GM19468 (cell line): ENCODE measurements around the gene AGAP3.

Source experiments
- ATAC-seq: cut with Tn5 transposase; IDR thresholded peaks from one replicate; pipeline ENCODE4 v1.9.1; 2021; ENCODE audit warnings: mild to moderate bottlenecking, moderate library complexity, moderate number of reproducible peaks; ENCODE audit not compliant: unreplicated experiment; ENCODE audit errors: extremely low read depth

The AGAP3 gene

DNA sequence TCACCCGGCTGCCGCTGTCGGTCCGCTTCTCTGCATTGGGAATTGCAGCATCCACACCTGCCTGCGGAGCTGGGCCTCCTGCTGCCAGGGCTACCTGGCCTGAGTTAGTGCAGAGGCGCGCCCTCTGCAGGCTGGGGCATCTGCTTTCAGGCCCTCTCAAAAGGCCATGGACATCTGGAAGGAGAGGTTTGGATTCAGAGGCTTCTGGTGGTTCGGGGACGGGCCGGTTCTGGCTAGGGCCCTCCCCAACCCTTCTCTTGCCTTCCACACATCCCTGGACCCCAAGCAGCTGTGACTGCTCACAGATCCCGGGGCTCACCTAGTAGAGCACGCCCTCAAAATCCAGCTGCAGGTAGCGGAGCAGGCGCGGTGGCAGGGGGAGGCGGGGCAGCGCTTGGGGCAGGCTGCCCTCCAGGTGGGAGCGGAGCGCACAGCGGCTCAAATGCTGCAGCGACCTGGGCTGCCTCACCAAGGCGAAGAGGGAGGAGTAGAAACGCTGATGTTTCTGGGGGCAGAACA lies 89.6 kb downstream of the AGAP3 start:
- no peak for ATAC-seq

DNA sequence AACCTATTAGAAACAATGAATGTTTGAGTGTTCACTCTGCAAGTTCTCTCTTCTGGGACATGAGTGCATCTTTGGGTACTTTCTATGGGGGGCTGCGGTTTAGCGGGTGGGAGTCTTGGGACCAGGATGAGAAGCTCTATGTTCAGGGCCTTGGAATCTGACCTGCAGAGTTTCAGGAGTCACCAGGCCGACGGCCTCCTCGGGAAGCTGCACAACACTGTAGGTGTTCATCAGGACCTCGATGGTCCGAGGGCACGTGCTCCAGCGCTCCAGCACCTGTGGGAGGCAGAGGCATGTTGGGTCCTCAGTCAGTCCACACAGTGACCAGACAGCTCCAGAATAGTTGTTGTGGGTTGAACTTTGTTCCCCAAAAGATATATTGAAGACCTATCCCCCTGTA lies 90.1 kb downstream of the AGAP3 start:
- ATAC-seq = no peak

DNA sequence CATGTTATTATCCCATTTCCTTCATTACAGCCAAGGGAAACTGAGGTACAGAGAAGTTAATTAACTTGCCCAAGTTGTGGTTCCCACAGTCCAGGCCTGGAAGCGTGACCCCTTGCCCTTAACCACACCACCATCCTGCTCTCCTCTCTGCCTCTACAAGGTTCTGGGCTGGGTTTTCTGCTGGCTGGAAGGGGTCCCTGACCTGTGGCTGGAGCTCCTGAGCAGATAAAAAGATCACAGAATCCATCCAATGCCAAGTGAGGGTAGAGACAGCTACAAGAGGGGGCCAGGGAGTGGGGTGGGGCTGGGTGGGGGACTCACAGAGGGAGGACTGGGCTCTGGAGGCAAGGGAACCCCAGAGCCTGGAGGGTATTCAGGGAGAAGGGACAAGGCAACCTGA lies 91.0 kb downstream of the AGAP3 start:
- no peak for ATAC-seq

DNA sequence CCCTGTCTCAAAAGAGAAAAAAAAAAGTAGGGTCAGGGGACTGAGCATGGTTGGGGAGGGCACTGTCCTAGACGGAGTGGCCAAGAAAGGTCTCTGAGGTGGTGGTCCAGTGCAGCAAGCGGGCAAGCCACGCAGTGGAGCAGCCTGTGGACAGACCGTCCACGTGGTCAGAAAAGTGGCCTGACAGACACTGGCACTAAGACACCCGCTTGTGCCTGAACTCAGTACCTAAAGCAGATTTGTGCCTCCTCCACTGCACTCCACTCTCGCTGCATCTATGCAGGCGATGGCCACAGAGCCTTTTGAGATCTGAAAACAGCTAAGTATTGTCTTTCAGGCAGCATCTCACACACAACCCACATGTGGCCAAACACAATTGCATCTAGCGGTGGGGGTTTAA lies 92.0 kb downstream of the AGAP3 start:
- no peak for ATAC-seq

DNA sequence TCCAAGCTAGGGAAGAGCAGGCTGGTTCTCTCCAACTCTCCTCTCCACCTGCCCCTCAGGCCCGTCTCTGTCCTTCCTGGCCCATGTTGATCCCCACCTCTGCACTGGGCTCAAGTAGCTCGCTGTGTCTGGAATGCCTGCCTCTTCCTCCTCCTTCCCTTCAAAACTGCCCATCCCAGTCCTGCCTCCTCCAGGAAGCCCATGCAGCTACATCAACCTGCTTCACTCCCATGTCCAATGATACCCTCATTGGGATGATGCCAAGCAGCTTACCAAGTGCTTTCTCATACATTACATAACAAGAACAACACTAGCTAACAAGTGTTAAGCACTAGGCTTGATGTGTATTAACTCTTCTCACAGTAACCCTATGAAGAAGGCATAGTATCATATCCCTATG lies 92.6 kb downstream of the AGAP3 start:
- ATAC-seq = no peak

DNA sequence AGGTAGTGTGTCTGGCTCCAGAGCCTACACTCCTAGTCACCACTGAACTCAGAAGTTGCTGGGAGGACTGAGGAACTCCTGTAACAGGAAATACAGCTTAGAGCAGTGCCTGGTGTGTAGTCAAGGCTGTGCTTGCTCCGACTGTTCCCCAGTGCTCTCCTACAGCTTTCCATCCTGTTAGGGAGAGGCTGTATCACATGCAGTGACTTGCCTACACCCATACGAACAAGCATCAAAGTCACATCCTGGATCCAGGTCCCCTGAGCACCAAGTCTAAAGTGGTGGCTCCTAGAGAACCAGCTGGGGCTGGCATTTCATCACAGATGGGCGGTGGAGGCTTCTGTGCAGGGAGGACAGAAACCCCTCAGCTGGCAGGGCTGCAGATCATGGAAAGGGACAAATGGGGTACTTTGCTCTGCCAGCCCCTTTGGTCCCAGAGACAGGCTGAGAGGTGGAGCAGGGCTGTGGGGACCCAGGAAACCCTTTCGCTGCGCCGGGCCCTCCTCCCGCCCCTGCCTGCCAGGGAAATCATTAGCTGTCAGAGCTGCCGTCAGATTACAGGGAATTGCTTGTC lies 93.1 kb downstream of the AGAP3 start:
- no peak for ATAC-seq

DNA sequence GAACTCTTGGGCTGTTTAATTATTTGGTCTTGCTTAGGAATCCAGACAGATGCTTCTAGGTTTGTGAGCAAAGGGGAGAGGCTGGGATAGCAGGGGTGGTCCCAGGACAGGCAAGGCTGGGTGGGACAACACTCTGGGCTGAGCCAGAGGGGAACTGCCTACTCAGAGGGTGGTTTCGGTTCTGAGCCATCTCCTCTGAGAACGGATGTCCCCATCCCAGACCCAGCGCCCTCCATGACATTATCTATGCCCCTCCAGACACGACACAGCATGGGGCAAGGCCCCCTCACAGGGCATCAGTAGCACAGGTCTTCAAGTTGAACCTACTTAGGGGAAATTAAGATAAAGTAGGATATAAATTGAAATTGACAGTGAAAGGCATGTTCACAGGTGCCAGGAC lies 93.7 kb downstream of the AGAP3 start:
- no peak for ATAC-seq

DNA sequence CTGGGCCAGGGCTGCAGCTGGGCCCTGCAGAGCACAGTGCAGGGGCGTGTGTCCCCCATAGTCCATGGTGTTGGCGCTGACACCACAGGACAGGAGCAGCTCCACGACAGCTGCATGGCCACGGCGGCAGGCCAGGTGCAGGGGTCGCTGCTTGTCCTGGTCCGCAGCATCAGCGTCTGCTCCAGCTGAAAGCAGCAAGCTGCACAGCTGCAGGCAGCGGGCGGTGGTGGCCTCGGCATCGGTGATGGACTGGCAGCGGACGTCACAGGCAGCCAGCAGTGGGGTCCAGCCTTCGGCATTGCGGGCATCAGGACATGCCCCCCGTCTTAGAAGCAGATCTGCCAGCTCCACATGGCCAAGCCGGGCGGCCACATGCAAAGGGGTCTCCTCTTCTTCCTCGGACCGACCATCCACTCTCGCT lies 94.7 kb downstream of the AGAP3 start:
- ATAC-seq = no peak

DNA sequence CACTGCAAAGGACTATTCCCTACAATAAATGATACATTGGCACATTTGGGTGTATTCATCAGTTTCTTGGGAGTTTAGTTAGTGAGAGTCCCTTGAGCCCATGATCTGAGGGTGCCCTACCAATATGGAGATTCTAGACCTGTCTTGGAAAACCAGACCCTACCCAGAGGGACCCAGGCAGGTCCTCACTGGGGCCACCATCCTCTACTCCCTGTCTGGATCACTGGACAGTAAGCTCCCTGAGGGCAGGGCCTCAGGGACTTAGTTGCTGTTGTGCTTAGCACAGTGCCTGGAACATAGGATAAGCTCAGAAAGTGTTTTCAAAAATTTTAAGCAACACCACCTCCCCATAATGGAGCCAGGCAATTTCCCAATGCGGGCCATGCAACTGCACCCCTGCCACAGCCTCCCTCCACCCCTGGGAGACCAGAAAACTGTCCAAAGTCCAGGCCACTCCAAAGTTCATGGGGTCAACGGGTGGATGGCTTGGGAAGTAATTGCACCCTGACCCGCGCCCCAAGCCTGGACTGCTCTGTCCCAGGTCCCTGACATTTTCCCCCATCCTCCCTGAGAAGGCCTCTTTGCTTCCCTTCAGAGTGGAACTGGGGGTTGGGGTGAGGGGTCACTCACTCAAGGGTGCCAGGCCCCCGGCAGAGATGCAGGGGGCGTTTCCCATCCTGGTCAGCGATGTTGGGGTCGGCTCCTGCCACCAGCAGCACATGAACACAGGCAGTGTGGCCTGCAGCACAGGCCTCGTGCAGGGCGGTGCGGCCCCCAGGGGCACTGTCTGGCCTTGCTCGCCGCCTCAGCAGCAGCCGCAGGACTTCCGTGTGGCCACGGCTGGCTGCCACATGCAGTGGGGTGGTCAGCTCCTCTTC lies 99.7 kb downstream of the AGAP3 start:
- ATAC-seq = no peak

DNA sequence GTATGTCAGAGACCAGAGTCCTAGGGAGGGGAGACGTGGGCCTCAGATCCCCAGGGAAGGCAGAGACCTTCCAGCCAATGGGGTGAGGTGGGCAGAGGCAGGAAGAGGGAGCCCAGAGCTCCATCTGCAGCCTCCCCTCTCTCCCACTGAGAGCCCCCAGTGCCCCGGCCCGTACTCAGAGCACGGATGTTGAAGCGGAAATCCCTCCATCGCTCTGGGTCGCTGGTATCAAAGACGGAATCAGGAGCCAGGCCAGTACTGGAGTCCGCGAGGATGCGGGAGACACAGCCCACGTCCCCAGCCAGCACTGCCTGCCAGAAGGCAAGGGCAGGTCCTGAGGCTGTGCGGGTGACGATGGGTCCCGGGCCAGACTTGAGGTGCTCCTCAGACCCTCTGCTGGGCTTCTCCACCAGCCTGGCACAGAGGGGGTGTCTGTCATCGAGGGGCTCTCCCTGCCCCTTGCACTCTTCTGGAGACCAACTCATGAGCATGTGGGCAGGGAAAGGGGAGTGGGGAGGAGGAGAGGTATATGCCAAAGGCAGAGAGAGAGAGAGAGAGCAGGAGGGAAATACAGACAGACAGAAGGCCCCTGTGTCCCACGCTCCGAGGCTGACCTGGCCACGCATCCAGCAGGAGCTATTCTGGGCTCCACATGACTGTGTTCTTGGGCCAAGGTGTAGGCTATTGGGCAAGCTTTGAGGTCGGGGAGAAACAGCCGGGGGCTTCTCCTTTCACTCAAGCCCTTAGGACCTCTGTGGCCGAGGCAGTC lies 100.5 kb downstream of the AGAP3 start, which contains the start of gene ASB10:
Gene ASB10 (minus strand): TSS at position 611 of the 769 bp plus-strand sequence. CDS start 120 bp downstream, at position 491.
- ATAC-seq = no peak

DNA sequence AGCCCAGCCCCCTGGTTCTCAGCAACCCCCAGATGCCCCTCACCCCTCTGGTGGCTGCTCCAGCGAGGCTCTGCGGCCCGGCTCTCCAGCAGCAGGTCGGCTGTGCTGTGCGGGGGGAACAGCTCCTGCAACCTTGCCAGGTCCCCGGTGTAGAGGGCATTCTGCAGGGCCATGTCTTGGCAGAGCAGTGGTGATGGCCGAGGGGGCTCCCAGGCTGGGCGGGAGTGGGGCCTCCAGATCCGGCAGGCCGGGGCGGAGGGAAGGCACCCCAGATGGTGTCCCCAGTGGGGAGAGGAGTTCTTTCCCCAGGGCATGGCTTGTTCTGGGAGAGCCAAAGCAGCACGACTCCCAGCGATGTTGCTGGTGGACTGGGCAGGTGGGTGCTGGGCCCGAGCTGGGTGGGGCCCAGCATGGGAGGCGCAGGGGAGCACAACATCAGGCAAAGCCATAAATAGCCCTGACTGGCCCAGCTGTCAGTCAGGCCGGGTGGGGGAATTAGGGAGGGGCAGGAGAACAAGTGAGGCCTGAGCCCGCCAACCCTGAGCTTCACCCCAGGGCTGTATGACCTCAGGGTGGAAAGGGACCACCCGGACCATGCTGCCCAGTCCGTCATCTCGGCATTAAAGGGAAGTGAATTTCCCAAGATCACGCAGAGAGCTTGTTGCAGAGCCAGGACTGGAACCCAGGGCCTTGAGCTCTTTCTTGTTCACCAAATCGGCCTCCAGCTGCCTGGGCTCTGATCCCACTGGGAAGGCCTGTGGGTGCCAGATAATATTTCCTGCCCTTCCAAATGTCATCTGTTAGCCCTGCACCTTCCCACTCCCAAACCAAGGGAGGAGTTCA lies 101.4 kb downstream of the AGAP3 start:
- no peak for ATAC-seq

DNA sequence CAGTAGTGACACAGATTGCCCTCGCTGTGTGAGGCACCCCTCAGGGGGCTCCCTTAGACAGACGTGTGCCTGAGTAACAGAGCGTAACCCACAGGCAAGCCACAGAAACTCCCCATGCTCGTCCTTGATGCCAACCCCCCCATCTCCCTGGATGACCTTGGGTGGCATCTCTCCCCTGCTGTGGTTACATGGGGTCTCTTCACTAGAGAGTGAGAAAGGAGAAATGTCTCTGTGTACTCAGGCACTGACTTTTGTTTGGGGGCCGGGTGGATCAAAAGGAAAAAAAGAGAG lies 101.9 kb downstream of the AGAP3 start:
- no peak for ATAC-seq

DNA sequence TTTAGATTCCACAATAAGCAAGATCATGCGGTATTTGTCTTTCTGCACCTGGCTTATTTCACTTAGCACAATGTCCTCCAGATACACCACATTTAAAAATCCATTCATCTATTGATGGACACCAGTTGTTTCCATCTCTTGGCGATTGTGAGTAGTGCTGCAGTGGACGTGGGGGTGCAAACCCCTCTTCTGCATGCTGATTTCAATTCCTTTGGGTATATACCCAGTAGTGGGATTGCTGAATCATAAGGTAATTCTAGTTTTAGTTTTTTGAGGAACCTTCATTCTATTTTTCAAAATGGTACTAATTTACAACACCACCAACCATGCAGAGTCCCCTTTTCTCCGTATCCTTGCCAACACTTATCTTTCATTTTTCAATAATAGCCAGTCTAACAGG lies 102.8 kb downstream of the AGAP3 start:
- no peak for ATAC-seq

DNA sequence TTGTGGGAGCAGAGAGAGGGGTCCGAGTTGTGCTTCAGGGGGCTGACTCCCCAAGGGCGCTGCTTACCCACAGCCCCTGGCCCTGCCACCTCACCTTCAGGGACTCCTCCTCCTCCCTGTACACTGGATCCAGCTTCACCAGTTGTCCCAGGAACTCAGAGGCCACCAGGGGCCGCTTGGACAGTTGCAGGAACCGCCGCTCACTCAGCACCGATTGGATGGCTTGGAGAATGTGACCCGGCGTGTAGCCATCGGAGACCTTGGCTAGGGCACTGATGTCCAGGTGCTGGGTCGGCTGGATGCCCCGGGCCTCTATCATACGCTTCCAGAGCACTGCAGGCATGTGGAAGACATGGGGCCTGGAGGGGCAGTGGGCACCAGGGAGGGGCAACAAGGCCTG lies 105.3 kb downstream of the AGAP3 start:
- ATAC-seq = no peak

DNA sequence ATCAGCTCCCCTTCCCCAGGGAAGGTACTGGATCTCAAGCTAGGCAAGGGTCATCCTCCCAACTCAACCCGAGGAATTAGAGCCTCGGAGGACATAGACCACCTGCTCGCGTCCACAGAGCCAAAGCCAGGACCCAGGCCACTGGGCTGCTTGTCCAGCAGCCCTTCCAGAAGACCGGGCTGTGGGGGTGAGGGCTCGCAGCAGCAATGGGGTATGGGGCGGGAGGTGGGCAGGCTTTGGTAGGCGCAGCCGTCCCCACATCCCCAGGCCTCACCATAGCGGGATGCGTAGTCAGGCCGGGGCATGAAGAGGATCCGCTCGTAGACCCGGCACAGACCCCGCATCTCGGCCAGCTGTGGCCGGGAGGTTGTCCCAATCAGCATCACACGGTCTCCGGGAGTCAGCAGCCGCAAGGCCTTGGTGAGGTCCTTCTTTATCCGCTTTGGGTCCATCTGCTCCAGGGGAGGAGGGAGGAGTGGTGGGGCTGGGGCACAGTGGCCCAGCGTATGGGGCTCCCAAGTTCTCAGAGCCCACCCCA lies 105.8 kb downstream of the AGAP3 start:
- ATAC-seq = no peak

DNA sequence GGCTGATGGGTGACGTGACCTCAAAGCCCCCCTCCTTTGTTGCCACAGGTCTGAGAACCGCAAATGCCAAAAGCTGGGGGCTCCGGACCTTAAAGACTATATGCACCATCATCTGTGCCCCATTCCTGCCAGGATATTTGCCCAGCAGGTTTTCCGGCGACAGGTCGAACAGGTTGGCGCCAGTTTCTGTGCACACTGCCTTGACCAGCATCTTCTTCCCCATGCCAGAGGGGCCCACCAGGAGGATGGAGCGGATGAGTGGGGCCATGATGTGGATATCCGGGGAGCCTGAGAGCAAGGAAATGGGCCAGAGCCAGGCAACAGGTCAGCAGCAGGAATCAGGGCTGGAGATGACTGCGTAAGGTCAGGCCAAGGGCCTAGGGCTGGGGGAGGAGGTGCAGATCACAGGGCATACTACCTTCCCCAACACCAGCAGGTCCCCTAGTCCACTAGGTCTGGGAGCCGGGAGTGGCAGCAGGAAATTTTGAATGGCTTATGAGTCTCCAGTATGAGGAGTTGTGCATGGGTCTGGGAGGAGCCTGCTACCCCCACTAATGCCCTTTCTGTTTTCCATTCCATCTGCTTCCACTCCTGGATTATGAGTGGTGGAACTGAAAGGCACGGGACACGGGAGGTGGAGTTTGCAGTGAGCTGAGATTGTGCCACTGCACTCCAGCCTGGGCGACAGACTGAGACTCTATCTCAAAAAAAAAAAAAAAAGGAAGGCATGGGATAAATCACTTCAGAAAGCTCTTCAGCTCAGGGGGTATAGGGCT lies 107.1 kb downstream of the AGAP3 start:
- ATAC-seq = no peak
